Activated CD4-positive, alpha-beta T cell treated with anti-CD3 and anti-CD28 coated beads for 48 hours (primary cell): ENCODE data around the gene SCPEP1.
"Not testable (repeated sequence)": the region's sequence is repeated elsewhere in the genome, so short reads cannot be mapped to it uniquely, and the experiment has no call there.

ENCODE experiments used
- DNase-seq: peaks from one replicate; pipeline ENCODE4 v3.0.0-alpha.2; 2020

Gene SCPEP1

GRCh38 chr17:56965681-56966080 lies 12.2 kb upstream of the SCPEP1 start:
- DNase-seq, result not testable (repeated sequence)

DNA sequence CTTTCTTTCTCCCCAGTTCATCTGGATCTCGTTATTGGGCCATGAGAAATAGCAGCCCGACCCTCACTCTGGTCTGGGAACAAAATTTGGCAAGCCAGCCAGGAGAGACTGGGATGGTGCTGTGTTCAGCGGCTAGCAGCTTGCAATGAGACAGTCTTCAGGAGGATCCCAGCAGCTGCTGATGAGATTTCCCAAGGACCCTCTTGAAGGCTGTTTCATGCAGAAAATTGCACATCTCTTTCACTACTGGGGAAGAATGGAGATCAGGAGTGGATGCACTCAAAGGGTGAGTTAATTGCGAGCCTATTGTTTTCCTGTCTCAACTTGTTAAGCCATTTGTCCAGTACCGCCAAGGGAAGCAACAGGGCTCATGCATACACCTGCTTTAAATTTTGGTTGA lies 11.6 kb upstream of the SCPEP1 start:
- no peak for DNase-seq

DNA sequence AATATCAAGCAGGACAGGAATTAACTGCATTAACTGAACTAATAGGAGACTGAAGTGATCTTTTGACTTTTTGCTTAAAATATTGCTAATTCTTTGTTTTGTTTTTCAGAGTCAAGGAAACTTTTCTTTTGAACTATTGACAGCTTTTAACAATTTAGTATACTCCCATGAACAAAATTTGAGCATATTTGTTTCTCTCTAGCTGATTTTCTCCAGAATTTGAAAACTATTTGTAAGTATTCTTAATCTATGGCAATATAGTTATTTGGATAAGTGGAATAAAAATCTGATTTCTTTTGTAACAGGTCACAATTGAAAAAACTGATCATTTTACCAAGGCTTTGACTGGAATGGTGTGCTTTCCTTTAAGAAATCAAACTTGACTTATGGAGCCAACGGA lies 7.0 kb upstream of the SCPEP1 start:
- DNase-seq, result no peak

DNA sequence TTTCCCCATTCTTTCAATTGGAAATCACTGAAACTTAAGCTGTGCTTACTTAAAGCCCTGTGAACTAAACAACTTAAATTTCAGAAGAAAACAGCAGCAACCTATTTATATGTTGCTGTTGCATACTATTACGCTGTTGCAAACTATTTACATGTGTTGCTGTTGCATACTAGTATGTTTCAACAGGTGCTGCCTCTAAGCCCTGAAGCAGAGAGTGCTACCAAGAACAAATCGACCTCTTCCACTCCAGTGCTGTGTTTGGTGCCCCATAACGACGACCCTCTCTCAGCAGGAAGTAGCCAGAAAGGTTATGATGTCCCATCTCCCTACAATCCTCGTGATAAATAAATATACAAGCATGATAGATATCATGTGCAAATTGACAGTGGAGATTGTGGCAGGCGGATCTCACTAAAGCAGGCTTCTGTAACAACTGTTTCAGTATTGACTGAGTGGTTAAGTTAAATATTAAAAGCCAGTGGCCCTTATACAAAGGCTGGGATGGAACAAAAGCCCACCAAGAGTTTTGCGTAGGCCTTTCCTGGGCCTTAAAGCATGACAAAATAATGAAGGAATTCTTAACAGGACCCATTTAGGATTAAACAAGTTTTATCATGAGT lies 5.7 kb upstream of the SCPEP1 start:
- no peak for DNase-seq

DNA sequence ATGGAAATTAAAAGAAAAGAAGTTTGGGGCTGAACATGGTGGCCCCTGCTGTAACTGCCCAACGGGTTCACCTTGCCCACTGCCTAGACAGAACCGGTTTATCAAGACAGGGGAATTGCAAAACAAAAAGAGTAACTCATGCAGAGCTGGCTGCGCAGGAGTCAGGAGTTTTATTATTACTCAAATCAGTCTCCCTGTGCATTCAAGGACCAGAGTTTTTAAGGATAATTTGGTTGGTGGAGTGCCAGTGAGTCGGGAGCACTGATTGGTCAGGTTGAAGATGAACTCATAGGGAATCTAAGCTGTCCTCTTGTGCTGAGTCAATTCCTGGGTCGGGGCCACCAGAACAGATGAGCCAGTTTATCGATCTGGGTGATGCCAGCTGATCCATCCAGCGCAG lies 4.4 kb upstream of the SCPEP1 start:
- no peak for DNase-seq

DNA sequence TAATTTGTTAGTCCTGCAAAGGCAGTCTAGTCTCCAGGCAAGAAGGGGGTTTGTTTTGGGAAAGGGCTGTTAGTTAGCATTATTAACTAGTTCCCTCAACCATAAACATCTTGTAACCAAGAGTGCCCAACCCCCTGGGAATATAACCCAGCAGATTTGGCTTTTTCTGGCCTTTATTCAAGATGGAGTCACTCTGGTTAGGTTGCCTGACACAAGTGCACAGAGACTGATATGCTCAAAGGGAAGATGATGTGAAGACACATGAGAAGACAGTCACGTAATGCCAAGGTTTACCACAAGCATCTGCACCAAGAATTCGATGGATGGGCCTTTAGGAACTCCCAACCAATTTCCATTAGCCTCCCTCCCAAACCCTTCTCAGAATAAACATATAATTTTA lies 3.9 kb upstream of the SCPEP1 start:
- DNase-seq, result no peak

GRCh38 chr17:56975656-56976055 lies 2.3 kb upstream of the SCPEP1 start:
- no peak for DNase-seq

DNA sequence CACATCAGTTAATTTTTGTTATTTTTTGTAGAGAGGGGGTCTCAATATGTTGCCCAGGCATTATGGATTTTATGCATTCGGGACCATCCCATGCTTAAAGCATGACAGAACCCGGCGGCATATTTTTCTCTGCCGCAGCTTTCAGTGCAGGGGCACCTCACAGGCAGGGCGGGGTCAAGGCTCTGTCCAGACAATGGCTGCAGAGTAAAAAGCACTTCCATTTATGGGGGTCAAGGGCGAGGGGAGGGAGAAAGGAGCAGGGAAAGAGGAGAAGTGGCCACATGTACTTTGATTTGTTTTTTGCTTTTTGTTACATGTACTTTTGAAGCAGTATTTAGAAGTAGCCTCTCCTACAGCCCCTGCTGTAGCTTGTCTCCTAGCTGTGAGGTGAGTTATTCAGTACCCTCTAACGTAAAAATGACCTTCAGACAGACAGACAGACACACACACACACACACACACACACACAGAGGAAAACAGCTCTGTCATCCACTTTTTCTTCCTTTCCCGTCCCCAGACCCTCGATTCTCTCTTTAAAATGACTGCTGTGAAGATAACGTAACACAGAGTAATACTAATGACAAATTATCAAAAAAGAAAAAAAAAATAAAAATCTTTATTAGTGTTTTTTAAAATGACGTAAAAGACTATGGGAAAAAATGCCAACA lies 856 bp upstream of the SCPEP1 start:
- no peak for DNase-seq

DNA sequence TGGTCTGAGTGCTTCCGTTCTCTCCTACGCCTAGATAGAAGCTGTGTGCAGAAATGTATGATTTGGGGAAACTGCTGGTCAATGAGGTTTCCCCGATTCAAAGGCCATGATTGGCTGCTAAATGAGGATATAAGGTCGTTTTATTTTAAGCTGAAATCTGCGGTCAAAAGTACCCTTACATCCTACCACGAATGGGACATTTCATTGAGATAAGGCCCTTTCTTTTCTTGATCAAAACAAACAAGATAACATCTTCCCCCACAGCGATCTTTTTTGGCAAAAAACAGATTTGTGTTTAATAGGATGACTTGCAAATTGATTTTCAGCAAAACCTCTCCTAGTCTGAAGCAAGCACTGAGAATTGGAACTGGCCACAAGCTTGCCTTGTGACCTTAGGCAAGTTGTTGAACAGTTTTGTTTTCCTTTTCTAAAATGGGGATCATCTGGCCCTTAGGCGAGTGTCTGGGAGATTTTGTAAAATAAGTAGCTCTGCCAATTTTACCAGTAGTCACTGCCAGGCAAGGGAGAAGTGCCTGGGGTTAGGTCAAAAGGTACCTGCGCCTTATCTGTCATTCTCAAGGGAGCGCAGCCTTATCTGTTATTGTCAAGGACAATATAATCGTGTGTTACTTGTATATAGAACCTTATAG lies 635 bp downstream of the SCPEP1 start:
- DNase-seq, result no peak

GRCh38 chr17:56979091-56979480 lies 1.2 kb downstream of the SCPEP1 start:
- DNase-seq, result no peak

- DNase-seq, result not testable (repeated sequence)
Measured at GRCh38 chr17:56980526-56980925, 2.6 kb downstream of the SCPEP1 start.

DNA sequence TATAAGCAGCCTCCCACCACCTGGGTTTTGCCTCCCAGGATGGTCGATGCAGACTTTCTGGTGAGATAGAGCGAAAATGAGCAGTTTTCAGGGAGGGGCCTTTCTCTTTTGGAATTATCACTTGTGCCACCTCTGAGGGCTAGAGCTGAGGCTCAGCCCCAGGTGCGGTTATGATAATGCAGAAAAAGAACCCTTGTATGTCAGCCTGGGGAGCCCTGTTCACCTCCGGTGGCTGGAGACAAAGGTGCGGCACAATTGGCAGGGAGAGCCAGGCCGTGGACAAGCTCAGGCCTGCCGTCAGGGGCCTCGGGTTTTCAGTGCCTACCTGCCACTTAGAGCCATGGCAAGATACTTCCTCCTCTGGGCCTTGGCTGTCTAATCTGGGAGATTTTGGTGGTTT lies 4.4 kb downstream of the SCPEP1 start:
- DNase-seq, result no peak

DNA sequence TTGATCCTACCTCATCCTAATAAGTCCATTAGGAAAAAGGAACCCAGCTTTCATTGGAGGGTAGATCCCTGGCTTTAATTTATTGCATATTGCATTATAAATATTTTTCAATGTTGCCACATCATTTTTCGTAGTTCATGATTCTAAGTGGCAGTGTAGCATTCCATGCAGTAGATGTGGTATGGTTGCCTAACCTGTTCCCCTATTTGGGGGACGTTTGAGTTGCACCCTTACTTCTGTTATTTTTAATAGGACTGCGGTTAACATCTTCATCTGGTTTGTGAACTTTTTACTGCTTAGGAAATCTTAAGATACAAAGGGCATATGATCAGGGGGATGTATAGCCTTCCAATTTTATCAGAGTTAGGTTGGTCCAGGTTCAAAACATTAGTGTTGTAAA lies 5.4 kb downstream of the SCPEP1 start:
- no peak for DNase-seq

- no peak for DNase-seq
Measured at GRCh38 chr17:56985371-56986162, 7.6 kb downstream of the SCPEP1 start.

DNA sequence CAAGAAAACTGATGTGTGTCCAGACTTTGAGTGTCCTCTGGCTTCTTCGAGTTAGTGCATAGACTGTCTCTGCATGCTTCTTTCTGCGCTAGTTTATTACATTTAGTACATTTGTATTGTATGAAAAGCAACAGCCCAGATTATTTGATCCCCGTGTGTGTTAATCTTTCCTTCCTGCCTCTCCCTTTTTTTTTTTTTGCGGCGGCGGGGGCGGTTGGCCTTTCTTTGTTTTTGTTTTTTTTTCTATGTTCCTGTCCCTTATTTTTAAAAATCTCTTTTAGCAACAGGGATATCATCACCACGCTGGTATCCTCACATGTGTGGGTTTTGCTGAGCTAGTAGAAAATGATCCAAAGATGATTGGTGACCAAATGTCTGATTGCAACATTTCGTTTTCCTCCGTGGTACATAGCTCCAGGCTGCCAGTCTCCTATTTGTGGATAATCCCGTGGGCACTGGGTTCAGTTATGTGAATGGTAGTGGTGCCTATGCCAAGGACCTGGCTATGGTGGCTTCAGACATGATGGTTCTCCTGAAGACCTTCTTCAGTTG lies 9.4 kb downstream of the SCPEP1 start:
- DNase-seq, result no peak

- no peak for DNase-seq
Measured at GRCh38 chr17:56988901-56989572, 11.1 kb downstream of the SCPEP1 start.

DNA sequence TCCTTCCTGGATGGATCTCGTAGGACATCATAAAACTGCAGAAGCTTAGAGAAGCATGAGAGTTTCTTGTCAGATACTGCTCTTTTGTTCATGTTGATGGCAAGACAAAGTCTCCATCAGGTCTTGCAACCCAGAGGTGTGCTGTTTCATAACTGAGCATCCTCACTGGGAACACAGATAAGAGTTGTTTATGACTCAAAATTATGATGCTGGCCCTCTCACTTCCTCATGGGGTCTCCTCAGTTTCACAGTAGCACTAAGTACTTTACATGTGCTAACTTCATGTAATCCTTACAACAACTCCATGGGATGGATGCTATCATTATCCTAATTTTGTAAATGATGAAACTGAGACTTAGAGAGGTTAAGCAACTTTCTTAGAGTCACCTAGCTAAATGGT lies 14.4 kb downstream of the SCPEP1 start:
- DNase-seq, result no peak

DNA sequence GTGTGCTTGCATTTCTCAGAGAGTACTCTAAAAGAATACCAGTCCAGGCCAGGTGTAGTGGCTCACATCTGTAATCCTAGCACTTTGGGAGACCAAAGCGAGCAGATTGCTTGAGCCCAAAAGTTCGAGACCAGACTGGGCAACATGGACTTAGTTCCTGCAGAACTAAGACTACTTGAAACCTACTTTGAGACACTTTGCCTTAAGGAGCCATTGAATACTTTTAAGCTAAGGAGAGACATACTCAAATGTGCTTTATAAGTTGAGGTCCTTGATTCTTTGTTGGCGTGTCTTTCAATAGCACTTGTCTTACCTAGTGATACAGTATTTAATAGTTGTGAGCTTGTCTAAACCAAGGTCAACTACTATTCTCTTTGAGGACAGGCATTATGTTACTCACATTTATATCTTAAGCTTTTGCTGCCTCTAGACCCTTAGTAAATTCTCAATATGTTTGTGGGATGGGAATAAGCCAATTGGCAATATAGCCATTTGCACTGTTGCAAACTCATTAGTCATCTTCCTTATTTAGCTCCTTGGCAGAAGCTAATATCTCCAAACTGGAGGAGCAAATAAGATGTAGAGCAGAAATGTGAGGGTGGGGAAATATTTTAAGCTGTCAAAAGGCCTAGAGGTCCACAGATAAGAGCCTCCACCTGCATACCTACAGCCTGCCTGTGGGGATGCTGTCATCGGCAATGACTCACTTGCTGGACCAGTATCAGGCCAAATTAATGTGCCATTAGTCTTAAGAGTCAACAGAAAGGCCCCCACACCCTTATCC lies 16.3 kb downstream of the SCPEP1 start:
- DNase-seq, result no peak

- DNase-seq, result no peak
Measured at GRCh38 chr17:56995766-56996165, 17.8 kb downstream of the SCPEP1 start.

GRCh38 chr17:56997313-56997712 lies 19.4 kb downstream of the SCPEP1 start:
- no peak for DNase-seq

DNA sequence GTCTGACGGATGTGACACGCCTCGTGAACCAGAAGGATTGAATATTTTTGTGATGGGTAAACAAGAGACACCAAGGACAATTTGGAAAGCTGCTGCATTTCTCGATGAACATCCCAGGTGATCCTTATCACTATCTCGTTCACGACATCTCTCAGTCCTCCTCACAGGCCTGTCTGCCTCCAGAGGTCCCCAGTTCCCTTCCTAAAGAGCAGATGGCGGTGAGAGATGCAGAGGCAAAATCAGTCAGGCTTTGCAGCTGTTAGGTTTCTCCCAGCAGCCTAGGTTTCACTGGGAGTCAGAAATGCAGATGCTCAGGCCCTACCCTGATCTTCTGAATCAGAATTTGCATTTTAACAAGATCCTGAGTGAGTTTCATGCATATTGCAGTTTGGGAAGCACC lies 23.6 kb downstream of the SCPEP1 start:
- no peak for DNase-seq

GRCh38 chr17:57002904-57003303 lies 25.0 kb downstream of the SCPEP1 start:
- no peak for DNase-seq
